Activated CD8-positive, alpha-beta memory T cell treated with anti-CD3 and anti-CD28 coated beads, Interleukin-2, amount 50 U/mL, for 4 hours (primary cell): ENCODE measurements around the gene IRS2.

Source experiments
- DNase-seq: peaks from one replicate; pipeline ENCODE4 v3.0.0-alpha.2; 2020

The IRS2 gene

DNA sequence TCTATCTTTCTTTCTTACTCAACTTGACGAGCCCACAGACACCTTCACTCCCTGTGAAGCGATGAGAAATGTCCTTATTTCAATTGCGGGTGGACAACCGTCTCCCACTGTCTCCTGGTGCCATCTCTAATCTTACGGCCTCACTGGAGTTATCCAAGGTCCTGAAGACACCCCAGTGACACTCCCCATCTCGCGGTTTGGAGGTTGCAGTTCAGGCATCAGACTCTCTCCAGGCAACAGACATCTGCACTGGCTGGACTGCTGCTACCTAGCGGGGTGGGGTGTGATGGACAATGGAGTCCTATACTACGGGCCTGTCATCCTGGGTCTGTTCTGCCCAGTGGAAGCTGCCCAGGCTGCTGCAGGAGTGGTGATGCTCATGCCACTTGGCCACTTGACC is 18.3 kb upstream of the IRS2 start:
- no peak for DNase-seq

DNA sequence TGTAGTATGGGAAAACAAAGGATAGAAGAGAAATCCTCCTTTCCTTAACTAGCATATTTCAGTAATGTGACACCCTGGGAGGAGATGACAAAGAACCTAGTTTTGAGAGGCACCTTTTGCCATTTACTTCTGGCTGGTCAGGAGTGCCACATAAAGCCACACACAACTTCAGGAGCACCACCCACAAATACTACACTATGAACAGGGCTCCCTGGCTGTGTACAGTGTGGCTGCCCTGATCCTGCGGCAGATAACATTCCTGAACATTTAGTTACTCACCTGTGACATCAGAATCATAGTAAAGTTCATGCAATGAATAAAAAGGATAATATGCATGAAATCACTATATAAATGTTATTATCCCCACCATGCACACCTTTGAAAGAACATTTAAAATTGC is 17.4 kb upstream of the IRS2 start:
- DNase-seq: no peak

DNA sequence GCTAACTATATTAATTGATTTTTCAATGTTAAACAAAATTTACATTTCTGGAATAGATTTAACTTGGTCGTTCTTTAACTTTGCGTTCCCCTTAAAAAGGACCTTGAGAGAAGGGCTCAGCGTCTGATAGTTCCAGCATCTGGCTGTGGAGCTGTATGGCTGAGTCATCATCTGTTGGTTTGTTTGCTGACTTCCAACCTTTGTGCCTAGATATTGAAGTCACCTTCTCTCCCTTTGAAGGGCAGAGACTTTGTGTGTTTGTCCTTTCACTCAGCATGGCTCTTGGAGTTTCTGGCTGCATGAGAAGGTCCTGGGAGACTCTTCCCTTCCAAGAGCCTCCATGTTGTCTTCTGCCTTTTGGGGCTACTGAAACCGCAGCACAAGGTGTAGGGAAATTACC is 16.6 kb upstream of the IRS2 start:
- DNase-seq: no peak

- no peak for DNase-seq
These were observed 8.6 kb upstream of the IRS2 start for GRCh38 chr13:109795011-109795410.

GRCh38 chr13:109794095-109794494 is 7.7 kb upstream of the IRS2 start:
- no peak for DNase-seq

DNA sequence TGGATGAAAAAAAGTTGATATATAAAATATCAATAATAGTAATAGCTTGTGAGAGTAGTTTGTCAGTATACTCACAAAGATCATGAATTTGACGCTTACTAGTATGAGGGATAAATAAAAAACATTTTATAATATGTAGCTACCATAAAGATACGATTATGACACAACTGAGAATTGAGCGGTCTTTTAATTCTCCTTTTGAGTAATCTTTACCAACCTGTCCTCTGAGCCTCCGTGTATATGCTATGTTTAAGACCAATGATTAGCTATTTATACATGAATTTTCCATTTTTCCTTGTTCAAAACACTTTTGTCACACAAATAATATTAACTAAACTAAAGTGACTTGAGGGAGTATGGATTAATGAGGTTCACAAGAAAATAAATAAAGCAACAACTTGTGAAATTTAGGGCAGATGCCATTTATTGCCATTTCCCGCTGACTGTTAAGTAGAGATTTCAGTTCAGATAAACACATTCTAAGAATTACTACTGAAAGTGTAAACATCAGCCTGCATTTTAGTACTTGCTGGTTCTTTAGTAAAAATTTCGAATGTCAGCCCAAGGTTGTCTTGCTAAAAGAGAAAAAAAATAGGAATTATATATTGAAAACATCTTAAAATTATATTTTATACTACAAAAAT is 6.2 kb upstream of the IRS2 start:
- DNase-seq: no peak

GRCh38 chr13:109790942-109791605 is 4.7 kb upstream of the IRS2 start:
- DNase-seq: peak; percentile 20

DNA sequence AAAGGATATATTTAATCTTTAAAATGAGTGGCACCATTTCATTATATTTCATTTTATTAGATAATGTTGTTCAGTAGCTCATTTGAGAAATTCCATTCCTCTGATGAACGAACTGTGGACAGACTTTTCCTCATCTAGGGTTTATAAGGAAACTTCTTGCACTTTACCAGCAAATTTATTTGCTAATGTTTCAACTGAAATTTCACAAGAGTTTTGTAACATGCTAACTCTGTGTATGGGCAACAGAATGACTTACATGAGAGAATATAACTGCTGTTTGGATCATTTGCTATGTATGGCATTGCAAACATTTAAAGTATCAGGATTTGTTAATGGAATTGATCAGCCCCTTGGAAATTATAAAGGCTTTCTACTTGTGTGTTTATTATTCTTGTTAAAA is 3.7 kb upstream of the IRS2 start:
- DNase-seq: no peak

DNA sequence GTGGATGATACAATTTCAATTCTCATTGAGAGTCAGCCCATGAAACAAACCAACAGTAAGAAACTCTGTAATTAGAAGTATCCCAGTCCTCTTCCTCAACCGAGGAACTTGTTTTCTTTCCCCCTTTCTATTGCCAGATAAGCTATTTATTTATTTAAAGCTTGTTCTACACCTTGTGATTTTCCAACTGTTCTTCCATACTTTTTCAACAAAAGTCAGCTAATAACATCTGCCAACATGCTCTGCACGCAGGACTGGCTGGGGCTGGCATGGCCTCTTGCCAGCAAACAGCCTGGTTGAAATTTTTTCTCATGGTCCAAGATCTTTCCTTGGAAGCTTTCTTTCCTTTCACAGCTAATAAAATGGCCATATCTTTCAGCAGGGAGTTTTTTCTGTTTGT is 2.9 kb upstream of the IRS2 start:
- DNase-seq: no peak

DNA sequence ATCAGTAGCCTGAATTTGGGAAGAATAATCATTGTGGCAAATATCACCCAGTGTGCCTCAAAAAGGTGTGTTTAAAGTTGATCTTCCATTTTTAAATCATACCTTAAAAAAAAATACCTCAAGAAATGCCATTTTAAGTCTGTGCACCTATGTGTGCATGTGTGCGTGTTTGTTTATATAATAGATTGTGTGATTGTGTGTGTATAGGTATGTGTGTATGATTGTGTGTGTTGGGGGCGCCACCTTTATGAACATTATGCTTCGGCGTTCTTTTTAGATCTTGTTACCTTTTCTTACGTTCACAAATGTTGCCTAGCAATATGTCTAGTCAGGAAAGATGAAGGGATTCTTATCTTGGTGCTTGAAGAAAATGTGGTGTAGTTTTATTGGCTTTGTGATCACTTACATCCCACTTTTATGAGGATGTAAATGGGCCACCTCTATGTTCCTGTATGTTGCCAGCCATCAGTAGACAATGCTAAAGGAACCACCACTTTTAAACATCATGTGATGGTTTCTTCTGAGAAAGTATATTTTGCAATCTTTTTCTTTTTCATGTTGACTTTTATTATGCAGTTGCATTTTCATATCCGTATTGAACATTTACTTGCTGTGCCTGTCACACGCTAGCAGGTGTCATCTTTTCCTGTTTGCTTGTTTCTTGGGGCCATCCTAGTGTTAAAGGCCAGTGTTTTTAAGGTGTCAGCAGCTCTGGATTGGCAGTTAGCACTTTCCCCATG is 2.2 kb upstream of the IRS2 start:
- DNase-seq: no peak

DNA sequence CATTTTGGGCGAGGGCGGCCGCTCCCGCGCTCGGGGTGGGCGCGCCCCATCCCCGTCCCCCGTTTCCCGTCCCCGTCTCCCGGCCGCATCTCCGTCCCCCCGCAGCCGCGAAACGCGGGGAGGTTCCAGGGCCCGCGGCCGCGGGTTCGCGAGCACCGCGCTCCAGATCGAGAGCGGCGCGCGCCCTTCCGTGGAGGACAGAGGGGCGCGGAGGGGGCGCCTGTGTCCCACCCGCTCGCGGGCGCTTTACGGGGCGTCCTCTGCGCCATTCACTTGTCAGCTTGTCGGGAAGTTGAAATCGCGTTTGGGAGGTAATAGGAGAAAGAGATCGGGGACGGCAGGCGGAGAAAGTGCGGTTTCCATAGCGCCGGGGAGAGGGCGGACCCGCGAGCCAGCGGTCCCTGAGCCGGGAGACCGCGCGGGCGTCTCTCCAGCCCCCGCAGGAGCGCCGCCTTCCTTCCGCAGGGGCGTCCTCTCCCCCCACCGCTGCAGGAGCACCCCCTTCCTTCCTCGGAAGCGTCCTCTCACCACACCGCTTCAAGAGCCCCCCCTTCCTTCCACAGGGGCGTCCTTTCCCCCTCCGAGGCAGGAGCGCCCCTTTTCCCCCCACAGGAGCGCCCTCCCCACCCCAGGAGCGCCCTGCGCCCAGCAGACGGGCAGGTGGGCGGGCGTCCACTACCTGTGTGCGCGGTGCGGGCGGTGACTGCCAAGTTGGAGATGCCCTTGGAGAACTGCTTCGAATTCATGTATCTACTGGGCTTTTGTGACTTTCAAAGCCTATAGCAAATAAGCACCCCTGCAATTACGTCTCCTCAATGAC is 962 bp upstream of the IRS2 start:
- peak; percentile 38 for DNase-seq

GRCh38 chr13:109785892-109786450 is 412 bp downstream of the IRS2 start:
- no peak for DNase-seq

DNA sequence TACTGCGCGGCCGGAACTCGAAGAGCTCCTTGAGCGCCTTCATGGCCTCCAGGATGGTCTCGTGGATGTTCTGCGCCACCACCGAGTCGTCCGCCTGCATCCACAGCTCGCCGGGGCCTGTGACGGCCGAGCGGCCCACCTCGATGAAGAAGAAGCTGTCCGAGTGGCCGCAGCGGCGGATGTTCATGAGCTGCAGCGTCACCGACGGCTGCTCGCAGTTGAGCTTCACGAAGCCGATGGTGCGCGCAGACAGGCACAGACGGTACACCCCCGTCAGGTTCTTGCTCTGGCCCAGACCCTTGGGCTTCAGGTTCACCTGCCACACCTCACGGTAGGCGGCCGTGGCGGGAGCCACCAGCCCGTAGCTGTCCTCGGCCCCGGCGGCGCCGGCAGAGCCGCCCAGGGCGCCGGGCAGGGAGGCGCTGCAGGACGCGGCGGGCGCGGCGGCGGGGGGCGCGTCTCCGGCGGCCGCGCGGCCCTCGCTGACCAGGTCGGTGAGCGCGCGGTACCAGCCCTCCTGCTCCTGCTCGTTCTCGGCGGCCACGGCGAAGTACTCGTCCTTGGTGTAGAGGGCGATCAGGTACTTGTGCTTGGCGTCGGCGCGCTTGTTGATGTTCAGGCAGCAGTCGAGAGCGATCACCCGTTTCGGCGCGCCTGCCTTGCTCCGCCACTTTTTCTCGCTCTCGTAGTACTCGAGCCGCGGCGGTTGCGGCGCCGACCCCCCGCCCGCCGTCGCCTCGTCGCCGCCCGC is 1.1 kb downstream of the IRS2 start:
- peak; percentile 40 for DNase-seq

GRCh38 chr13:109784590-109785140 is 1.7 kb downstream of the IRS2 start:
- peak; percentile 70 for DNase-seq

- DNase-seq: peak; percentile 17
These were observed 2.4 kb downstream of the IRS2 start for GRCh38 chr13:109783815-109784589.

GRCh38 chr13:109783447-109783814 is 3.0 kb downstream of the IRS2 start:
- DNase-seq: no peak

- no peak for DNase-seq
These were observed 3.5 kb downstream of the IRS2 start for GRCh38 chr13:109782823-109783431.

DNA sequence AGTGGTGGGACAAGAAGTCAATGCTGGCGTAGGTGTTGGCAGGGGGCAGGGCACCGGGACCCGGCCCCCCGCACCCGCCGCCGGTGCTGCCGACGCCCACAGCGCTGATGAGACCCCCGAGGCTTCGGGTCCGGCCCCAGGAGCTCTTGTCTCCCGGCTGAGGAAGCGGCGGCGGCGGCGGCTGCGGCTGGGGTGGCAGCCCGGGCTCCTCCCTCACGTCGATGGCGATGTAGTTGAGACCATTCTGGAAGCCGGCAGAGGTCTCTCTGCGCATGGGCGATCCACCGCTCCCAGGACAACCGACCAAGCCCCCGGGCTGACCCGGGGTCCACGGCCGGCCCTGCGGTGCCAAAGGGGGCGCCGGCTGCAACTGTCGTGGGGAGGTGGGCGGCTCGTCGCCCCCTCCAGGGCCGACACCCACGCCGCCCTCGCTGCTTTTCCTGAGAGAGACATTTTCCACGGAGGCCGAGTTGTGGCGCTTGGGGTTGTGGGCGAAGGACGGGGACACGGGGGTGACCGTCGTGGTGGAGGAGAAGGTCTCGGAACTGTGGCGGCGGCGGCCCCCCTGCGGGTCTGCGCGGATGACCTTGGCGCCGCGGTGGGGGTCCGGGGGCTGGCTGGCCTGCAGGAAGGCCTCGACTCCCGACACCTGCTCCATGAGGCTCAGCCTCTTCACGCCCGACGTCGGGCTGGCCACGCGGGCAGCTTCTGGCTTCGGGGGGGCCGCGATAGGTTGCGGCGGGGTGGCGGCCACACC is 4.1 kb downstream of the IRS2 start:
- no peak for DNase-seq

GRCh38 chr13:109781384-109782065 is 4.9 kb downstream of the IRS2 start:
- DNase-seq: no peak
